Fibroblast of lung (primary cell): ENCODE measurements around the gene EBPL. TPM values are rescaled to one million over a fixed set of nuclear protein-coding genes. Genes with fewer than 3 reads are reported as not detected.
"Not testable (repeated sequence)": the region's sequence is repeated elsewhere in the genome, so short reads cannot be mapped to it uniquely, and the experiment has no call there.

Source experiments
- DNase-seq, 2 donors: peaks; one replicate each; pipeline versions ENCODE4 v3.0.0 to v3.0.0-alpha.2; 2010; ENCODE audit warnings: low read depth in 2 of 2
- H2AFZ ChIP-seq: 2 replicates; pipeline ENCODE4 v1.5.1; 2012; ENCODE audit warnings: low read length, control low read depth, inconsistent platforms
- H3K27ac ChIP-seq: 2 replicates; pipeline ENCODE4 v1.5.1; 2011; ENCODE audit warnings: low read length, control low read depth; ENCODE audit not compliant: insufficient read depth
- H3K27me3 ChIP-seq: 2 replicates; pipeline ENCODE4 v1.5.1; 2011; ENCODE audit warnings: mild to moderate bottlenecking, low read length; ENCODE audit not compliant: control insufficient read depth, insufficient read depth
- H3K36me3 ChIP-seq: 2 replicates; pipeline ENCODE4 v1.5.1; 2011; ENCODE audit warnings: low read length; ENCODE audit not compliant: control insufficient read depth, insufficient read depth
- H3K4me1 ChIP-seq: 2 replicates; pipeline ENCODE4 v1.5.1; 2011; ENCODE audit warnings: low read length; ENCODE audit not compliant: control insufficient read depth, insufficient read depth; ENCODE audit errors: extremely low read depth
- H3K4me2 ChIP-seq: 2 replicates; pipeline ENCODE4 v1.5.1; 2011; ENCODE audit warnings: low read length, control low read depth; ENCODE audit not compliant: insufficient read depth; ENCODE audit errors: extremely low read depth
- H3K4me3 ChIP-seq, 4 experiments: fragments of 200-600 bp in 1 of 4; sonication (generic) in 1 of 4; replicated peaks in 1 of 4; 2 replicates each; pipeline ENCODE4 v1.5.1; 2011 to 2016; ENCODE audit warnings: low read length in 4 of 4, low read depth in 3 of 4, mild to moderate bottlenecking in 3 of 4, control low read depth in 2 of 4, inconsistent platforms in 1 of 4, mixed read lengths in 1 of 4; ENCODE audit not compliant: insufficient read depth in 1 of 4; ENCODE audit errors: control extremely low read depth in 1 of 4
- H3K79me2 ChIP-seq: 2 replicates; pipeline ENCODE4 v1.5.1; 2012; ENCODE audit warnings: mild to moderate bottlenecking, low read length, inconsistent platforms; ENCODE audit not compliant: control insufficient read depth, insufficient read depth
- H3K9ac ChIP-seq: 2 replicates; pipeline ENCODE4 v1.5.1; 2011; ENCODE audit warnings: mild to moderate bottlenecking, low read length, control low read depth; ENCODE audit not compliant: insufficient read depth
- H3K9me3 ChIP-seq: 2 replicates; pipeline ENCODE4 v1.5.1; 2012; ENCODE audit warnings: low read depth, low read length; ENCODE audit not compliant: control insufficient read depth, insufficient read depth
- H4K20me1 ChIP-seq: 2 replicates; pipeline ENCODE4 v1.5.1; 2011; ENCODE audit warnings: low read length; ENCODE audit not compliant: control insufficient read depth, insufficient read depth; ENCODE audit errors: extremely low read depth
- EZH2 ChIP-seq: IDR thresholded peaks from 2 replicates; pipeline ENCODE4 v1.5.1; 2012; ENCODE audit warnings: low read length, control low read depth, mild to moderate bottlenecking; ENCODE audit errors: missing control alignments
- polyA plus RNA-seq, 2 donors: library from polyadenylated mRNA; depleted of rRNA in 1 of 2; stranded (reverse) in 1 of 2; unstranded in 1 of 2; fragments of >200 nt; gene quantifications; 2 replicates each; pipeline ENCODE4 v1.2.1, GENCODE V29; 2011 to 2012; ENCODE audit warnings: missing spikeins in 1 of 2
- total RNA-seq: library from RNA; depleted of rRNA; stranded (reverse); fragments of >200 nt; gene quantifications from 2 replicates; pipeline ENCODE4 v1.2.1, GENCODE V29; 2014
- TF ChIP-seq, protein P1 (sequence below), 2 donors: IDR thresholded peaks in 1 of 2; conservative IDR thresholded peaks in 1 of 2; 1 replicate in 1 of 2; 2 replicates in 1 of 2; pipeline ENCODE4 v1.5.1; 2011 to 2012; ENCODE audit warnings: low read length in 2 of 2, control low read depth in 1 of 2, inconsistent platforms in 1 of 2, low read depth in 1 of 2, mild to moderate bottlenecking in 1 of 2

Gene EBPL
- total and polyA plus RNA-seq, 2 donors (not counting 1 experiment from before 2014, with no cell fraction given), result 69.4 to 90.3 TPM

DNA sequence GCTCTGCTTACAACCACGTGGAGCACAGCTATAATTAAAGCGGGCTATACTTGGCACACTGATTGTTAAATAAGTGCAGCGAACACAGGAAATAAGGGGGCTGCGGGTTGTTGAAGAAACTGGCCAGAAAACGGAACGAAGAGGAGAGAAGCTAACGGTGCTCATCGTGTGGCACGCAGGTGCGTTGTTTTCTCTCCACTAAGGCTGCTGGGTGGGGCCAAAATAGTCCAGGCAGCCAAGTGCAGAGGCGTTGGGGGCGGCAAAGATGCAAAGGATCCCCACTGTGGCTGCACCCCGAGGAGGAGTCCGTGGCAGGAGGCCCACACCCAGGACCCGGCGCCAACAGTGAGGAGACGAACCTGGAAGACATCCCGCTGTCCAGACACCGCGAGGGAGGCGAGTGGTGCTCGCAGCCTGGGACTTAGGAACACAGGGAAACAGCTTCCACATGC is 71.1 kb downstream of the EBPL start:
- H3K4me2 ChIP-seq, result peak overlapping the region; percentile 32
- peak overlapping the region; percentile 1 for H2AFZ ChIP-seq
- no peaks in the 10 kb centered on the region for H3K9me3 ChIP-seq
- H4K20me1 ChIP-seq, result no peaks in the 10 kb centered on the region
- H3K27me3 ChIP-seq, result no peaks in the 10 kb centered on the region
- H3K79me2 ChIP-seq, result no peaks in the 10 kb centered on the region
- no peak for DNase-seq
- H3K9ac ChIP-seq, result no peak overlapping the region
- H3K4me3 ChIP-seq, result peak overlapping the region in 1 of 4 experiments; percentile 8
- no peaks in the 10 kb centered on the region for H3K4me1 ChIP-seq
- no peaks in the 10 kb centered on the region for H3K36me3 ChIP-seq
- TF ChIP-seq EZH2, result no peak
- TF ChIP-seq, protein P1, sequence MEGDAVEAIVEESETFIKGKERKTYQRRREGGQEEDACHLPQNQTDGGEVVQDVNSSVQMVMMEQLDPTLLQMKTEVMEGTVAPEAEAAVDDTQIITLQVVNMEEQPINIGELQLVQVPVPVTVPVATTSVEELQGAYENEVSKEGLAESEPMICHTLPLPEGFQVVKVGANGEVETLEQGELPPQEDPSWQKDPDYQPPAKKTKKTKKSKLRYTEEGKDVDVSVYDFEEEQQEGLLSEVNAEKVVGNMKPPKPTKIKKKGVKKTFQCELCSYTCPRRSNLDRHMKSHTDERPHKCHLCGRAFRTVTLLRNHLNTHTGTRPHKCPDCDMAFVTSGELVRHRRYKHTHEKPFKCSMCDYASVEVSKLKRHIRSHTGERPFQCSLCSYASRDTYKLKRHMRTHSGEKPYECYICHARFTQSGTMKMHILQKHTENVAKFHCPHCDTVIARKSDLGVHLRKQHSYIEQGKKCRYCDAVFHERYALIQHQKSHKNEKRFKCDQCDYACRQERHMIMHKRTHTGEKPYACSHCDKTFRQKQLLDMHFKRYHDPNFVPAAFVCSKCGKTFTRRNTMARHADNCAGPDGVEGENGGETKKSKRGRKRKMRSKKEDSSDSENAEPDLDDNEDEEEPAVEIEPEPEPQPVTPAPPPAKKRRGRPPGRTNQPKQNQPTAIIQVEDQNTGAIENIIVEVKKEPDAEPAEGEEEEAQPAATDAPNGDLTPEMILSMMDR (conservative IDR thresholded peaks at IDR 0.05 in 1 of 2, IDR thresholded peaks at IDR 0.05 in 1 of 2; ENCODE audit: low read depth in 1 of 2, low read length in 2 of 2), result no peak
- no peak overlapping the region for H3K27ac ChIP-seq

DNA sequence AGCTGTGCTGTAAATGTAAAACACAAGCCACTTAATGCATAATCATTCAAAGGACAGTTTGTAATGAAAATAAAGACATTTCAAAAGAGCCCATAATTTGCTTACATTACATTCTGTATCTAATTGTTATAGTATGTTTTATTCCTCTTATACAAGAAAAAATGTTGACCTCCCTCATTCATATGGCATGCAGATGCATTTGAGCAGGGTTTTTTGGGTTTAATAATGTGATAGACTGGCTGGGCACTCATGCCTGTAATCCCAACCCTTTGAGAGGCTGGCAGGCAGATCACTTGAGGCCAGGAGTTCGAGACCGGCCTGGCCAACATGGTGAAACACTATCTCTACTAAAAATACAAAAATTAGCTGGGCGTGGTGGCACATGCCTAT is 74.6 kb downstream of the EBPL start:
- TF ChIP-seq, protein P1 (conservative IDR thresholded peaks at IDR 0.05 in 1 of 2, IDR thresholded peaks at IDR 0.05 in 1 of 2; ENCODE audit: low read depth in 1 of 2, low read length in 2 of 2), result no peak
- no peak for TF ChIP-seq EZH2

DNA sequence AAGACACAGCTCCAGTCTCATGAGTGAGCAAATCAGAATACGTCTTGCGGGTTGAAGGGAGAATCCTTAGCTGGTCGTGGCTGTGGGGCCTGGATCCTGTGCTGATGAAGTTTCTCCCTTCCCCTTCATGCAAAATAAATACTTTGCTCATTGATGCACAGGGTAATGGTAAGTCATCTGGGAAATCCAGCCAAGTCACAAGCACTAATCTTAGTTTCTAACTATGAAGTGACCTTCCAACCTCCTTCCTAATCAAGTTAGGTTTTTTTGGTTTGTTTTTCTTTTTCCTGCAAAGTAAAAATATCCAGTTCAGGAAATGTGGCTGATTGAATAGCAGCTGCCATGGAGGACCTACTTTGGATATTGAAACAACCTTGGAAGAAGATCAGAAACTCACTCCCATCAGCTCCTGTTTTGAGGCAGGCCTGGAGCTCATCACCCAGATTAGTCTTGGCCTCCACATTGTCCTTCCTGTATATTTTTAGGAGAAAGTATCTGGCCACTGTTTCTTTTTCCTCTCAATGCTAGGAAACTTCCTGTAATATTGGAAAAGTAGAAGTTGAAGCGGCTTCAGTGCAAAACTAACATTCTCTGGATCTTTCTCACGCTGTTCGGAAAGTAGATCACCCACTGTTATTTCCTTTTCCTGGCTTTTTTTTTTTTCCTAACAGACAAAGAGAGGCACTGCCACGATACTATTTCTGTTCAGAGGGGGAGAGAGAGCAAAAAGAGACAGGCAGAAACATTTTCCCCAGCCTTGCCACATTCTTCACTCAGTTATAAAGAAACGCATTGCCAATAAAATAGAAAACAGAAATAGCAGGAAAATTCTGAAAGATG is 75.2 kb downstream of the EBPL start:
- Histone ChIP-seq H3K27me3 (no peaks in the 10 kb centered on the region), H3K36me3 (no peaks in the 10 kb centered on the region), H3K27ac (no peak overlapping the region), H3K9ac (no peak overlapping the region), H3K79me2 (no peaks in the 10 kb centered on the region), H3K4me2 (no peak overlapping the region), H3K9me3 (no peaks in the 10 kb centered on the region), H4K20me1 (no peaks in the 10 kb centered on the region), H3K4me3 (no peak overlapping the region), H3K4me1 (no peaks in the 10 kb centered on the region), H2AFZ (peak overlapping the region; percentile 25)
- no peak for TF ChIP-seq EZH2
- TF ChIP-seq, protein P1 (conservative IDR thresholded peaks at IDR 0.05 in 1 of 2, IDR thresholded peaks at IDR 0.05 in 1 of 2; ENCODE audit: low read depth in 1 of 2, low read length in 2 of 2), result no peak
- no peak for DNase-seq

More for the DNA sequence above, 74.6 kb downstream of the EBPL start:
- Histone ChIP-seq H2AFZ (peak overlapping the region; percentile 20), H3K36me3 (no peaks in the 10 kb centered on the region), H4K20me1 (no peaks in the 10 kb centered on the region), H3K4me2 (no peak overlapping the region), H3K79me2 (no peaks in the 10 kb centered on the region), H3K27me3 (no peaks in the 10 kb centered on the region), H3K4me1 (no peaks in the 10 kb centered on the region), H3K9me3 (no peaks in the 10 kb centered on the region), H3K4me3 (no peak overlapping the region), H3K27ac (no peak overlapping the region), H3K9ac (no peak overlapping the region)
- DNase-seq, result peak in 1 of 2 donors; percentile 22

DNA sequence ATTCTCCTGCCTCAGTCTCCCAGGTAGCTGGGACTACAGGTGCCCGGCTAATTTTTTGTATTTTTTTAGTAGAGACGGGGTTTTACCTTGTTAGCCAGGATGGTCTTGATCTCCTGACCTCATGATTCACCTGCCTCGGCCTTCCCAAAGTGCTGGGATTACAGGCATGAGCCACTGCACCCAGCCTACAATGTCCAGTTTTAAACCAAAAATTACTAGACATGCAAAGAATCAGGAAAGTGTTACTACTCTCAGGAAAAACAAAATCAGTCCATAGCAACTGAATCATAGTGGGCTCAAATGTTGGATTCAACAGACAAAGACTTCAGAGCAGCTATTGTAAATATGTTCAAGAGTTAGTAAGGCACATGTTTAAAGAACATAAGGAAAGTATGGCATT is 79.2 kb downstream of the EBPL start:
- H3K36me3 ChIP-seq, H3K4me1 ChIP-seq, H3K79me2 ChIP-seq, H3K4me3 ChIP-seq, H2AFZ ChIP-seq, DNase-seq, H3K27me3 ChIP-seq, H3K27ac ChIP-seq, H4K20me1 ChIP-seq, H3K9me3 ChIP-seq, H3K9ac ChIP-seq, H3K4me2 ChIP-seq: not testable (repeated sequence)
